A549 (cell line): ENCODE results near the gene RAPH1. TPM values are rescaled to one million over a fixed set of nuclear protein-coding genes. Genes with fewer than 3 reads are reported as not detected.

Experiments
- ATAC-seq, 2 experiments: fragments of 200-7000 bp in 1 of 2; fragments of >200 bp in 1 of 2; cut with Nextera tagmentation in 1 of 2; cut with Tn5 transposase in 1 of 2; 3 replicates each; pipeline versions ENCODE4 v1.8.0 to v1.9.1; 2018 to 2020; ENCODE audit warnings: mild to moderate bottlenecking in 1 of 2, moderate library complexity in 1 of 2
- CTCF ChIA-PET: fragments of 300-600 bp; sonication (Branson Sonifier 250); formaldehyde crosslinking; extraction: SDS; loops from one replicate; lab custom pipeline; 2021; ENCODE audit warnings: antibody characterized with exemption, inconsistent platforms; lab: Yijun Ruan, JAX
- POLR2A ChIA-PET: fragments of 350-600 bp; formaldehyde crosslinking; extraction: SDS; loops from one replicate; lab custom pipeline; 2021; ENCODE audit warnings: antibody characterized with exemption, inconsistent platforms; lab: Yijun Ruan, JAX
- DNase-seq, 2 experiments: peaks; one replicate each; pipeline versions ENCODE4 v3.0.0 to v3.0.0-alpha.2; 2011 to 2016; ENCODE audit warnings: low read depth in 1 of 2, low spot score in 1 of 2
- FAIRE-seq: peaks from 2 replicates; lab custom pipeline; 2011; peaks lifted over from hg19 to GRCh38; lab: Jason Lieb, UNC
- H3K27ac ChIP-seq, 2 experiments: fragments of >200 bp; sonication (Bioruptor Twin); formaldehyde crosslinking; 3 replicates each; pipeline ENCODE4 v1.5.1; 2016 to 2017
- H3K4me1 ChIP-seq: fragments of >200 bp; sonication (Bioruptor Twin); formaldehyde crosslinking; 3 replicates; pipeline ENCODE4 v1.6.1; 2016
- H3K4me2 ChIP-seq: fragments of >200 bp; sonication (Bioruptor Twin); formaldehyde crosslinking; 3 replicates; pipeline ENCODE4 v1.6.1; 2016
- H3K4me3 ChIP-seq: fragments of >200 bp; sonication (Bioruptor Twin); formaldehyde crosslinking; 3 replicates; pipeline ENCODE4 v1.5.1; 2016
- H3K9me3 ChIP-seq: fragments of >200 bp; sonication (Bioruptor Twin); formaldehyde crosslinking; 3 replicates; pipeline ENCODE4 v1.6.1; 2016
- BHLHE40 ChIP-seq: IDR thresholded peaks from 2 replicates; pipeline ENCODE4 v1.6.1; 2012; ENCODE audit warnings: low read depth, low read length, inconsistent platforms
- CBX2 ChIP-seq: fragments of 200-600 bp; sonication (generic); IDR thresholded peaks from 2 replicates; pipeline ENCODE4 v1.6.1; 2016; ENCODE audit warnings: low read depth, mild to moderate bottlenecking, borderline replicate concordance
- CHD4 ChIP-seq: fragments of 200-600 bp; sonication (generic); IDR thresholded peaks from 2 replicates; pipeline ENCODE4 v1.6.1; 2016; ENCODE audit warnings: antibody characterized with exemption, mild to moderate bottlenecking, borderline replicate concordance
- EHMT2 ChIP-seq: fragments of 200-600 bp; sonication (generic); IDR thresholded peaks from 2 replicates; pipeline ENCODE4 v1.6.1; 2016; ENCODE audit warnings: antibody characterized with exemption, low read depth, mild to moderate bottlenecking, moderate library complexity
- FOXS1 ChIP-seq: fragments of 250-450 bp; sonication (Bioruptor Pico); IDR thresholded peaks from 2 replicates; pipeline ENCODE4 v1.5.0; 2020; ENCODE audit warnings: mild to moderate bottlenecking, moderate library complexity
- HDAC2 ChIP-seq: fragments of 200-600 bp; sonication (generic); IDR thresholded peaks from 2 replicates; pipeline ENCODE4 v1.6.1; 2016
- KDM1A ChIP-seq: fragments of 200-600 bp; sonication (generic); IDR thresholded peaks from 2 replicates; pipeline ENCODE4 v1.6.1; 2016; ENCODE audit warnings: low read depth, mild to moderate bottlenecking
- MAZ ChIP-seq: fragments of 150-350 bp; IDR thresholded peaks from 2 replicates; pipeline ENCODE4 v1.6.1; 2014; ENCODE audit warnings: antibody characterized with exemption, low read depth, low read length, borderline replicate concordance
- MYC ChIP-seq: IDR thresholded peaks from 2 replicates; pipeline ENCODE4 v1.6.1; 2012; ENCODE audit warnings: mild to moderate bottlenecking, inconsistent platforms, low read length, improper control_type of control experiment, borderline replicate concordance
- NPAS2 ChIP-seq: fragments of 250-450 bp; sonication (Bioruptor Pico); IDR thresholded peaks from 2 replicates; pipeline ENCODE4 v1.8.0; 2022; ENCODE audit warnings: mild to moderate bottlenecking, moderate library complexity, borderline replicate concordance
- NR3C1 ChIP-seq: fragments of >200 bp; sonication (Bioruptor Twin); formaldehyde crosslinking; IDR thresholded peaks from 3 replicates; pipeline ENCODE4 v1.6.1; 2017
- PHF8 ChIP-seq: fragments of 200-600 bp; sonication (generic); IDR thresholded peaks from 2 replicates; pipeline ENCODE4 v1.6.1; 2016; ENCODE audit warnings: low read depth, mild to moderate bottlenecking, antibody characterized with exemption, moderate library complexity, borderline replicate concordance
- RCOR1 ChIP-seq: fragments of 150-350 bp; IDR thresholded peaks from 2 replicates; pipeline ENCODE4 v1.6.1; 2014; ENCODE audit warnings: antibody characterized with exemption, low read length, low read depth
- RNF2 ChIP-seq: fragments of 200-600 bp; sonication (generic); IDR thresholded peaks from 2 replicates; pipeline ENCODE4 v1.6.1; 2016; ENCODE audit warnings: low read depth, mild to moderate bottlenecking, antibody characterized with exemption, moderate library complexity, borderline replicate concordance
- TFCP2L1 ChIP-seq: fragments of 250-450 bp; sonication (Bioruptor Pico); IDR thresholded peaks from 2 replicates; pipeline ENCODE4 v1.5.0; 2021; ENCODE audit warnings: mild to moderate bottlenecking
- ZFP36 ChIP-seq: fragments of 450-650 bp; IDR thresholded peaks from 2 replicates; pipeline ENCODE4 v1.6.1; 2014; ENCODE audit warnings: borderline replicate concordance; ENCODE audit not compliant: partially characterized antibody
- ZNF302 ChIP-seq: fragments of 250-450 bp; sonication (Bioruptor Pico); IDR thresholded peaks from 2 replicates; pipeline ENCODE4 v1.9.0; 2021; ENCODE audit warnings: inconsistent platforms, mild to moderate bottlenecking, moderate library complexity
- WGBS: methylation state at CpG from one replicate; pipeline ENCODE4 v1.1.6; 2017; ENCODE audit errors: missing lambda C conversion rate; 5-methylcytosine and 5-hydroxymethylcytosine counted together
- polyA plus RNA-seq, 4 experiments: library from polyadenylated mRNA; depleted of rRNA in 3 of 4; stranded (reverse); fragments of >200 nt; fragmentation: RNase III in 1 of 4; extraction: RNeasy Plus Mini Kit Qiagen cat#74134 plus additional on column Dnase treatment in 1 of 4; gene quantifications; 2 replicates in 3 of 4; 3 replicates in 1 of 4; pipeline ENCODE4 v1.2.3, GENCODE V29; 2011 to 2017
- TF ChIP-seq, protein P1 (sequence below): IDR thresholded peaks from 2 replicates; pipeline ENCODE4 v1.6.1; 2012
- TF ChIP-seq, protein P2 (sequence below): fragments of 250-450 bp; sonication (Bioruptor Pico); IDR thresholded peaks from 2 replicates; pipeline ENCODE4 v1.5.0; 2021; ENCODE audit warnings: mild to moderate bottlenecking, moderate library complexity, borderline replicate concordance
- TF ChIP-seq, protein P3 (sequence below): fragments of >200 bp; sonication (Bioruptor Twin); formaldehyde crosslinking; IDR thresholded peaks from 2 replicates; pipeline ENCODE4 v1.6.1; 2016
- TF ChIP-seq, protein P4 (sequence below): fragments of >200 bp; sonication (Bioruptor Twin); formaldehyde crosslinking; IDR thresholded peaks from 3 replicates; pipeline ENCODE4 v1.6.1; 2016
- TF ChIP-seq, protein P5 (sequence below): fragments of >200 bp; sonication (Bioruptor Twin); formaldehyde crosslinking; IDR thresholded peaks from 3 replicates; pipeline ENCODE4 v1.5.1; 2016

RAPH1 gene
- polyA plus RNA-seq, 2 of the 4 experiments (the other 2 are of a cell fraction), result 6.3 to 7.3 TPM

DNA sequence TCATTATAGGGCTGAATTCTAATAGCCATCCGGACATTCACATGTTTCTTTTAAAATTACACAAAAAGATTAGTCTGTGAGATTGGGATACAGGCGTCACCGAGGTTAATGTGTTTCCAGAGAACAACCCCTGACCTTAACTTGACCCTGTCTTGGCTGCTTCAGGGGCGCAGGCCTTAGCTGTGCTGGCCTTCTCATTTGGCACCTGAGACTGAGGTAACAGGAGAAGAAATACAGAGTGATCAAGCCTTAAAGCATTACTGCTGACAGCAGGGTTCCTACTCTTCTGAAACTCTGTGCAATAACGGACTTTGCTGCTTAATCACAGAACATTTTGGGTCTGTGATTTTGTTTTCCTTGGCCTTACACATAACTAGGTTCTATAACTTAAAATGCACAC, 92.6 kb downstream of the RAPH1 start:
- DNase-seq (no peak), FAIRE-seq (no peak), ATAC-seq (no peak)
- Histone ChIP-seq H3K27ac (no peak overlapping the region), H3K9me3 (no peaks in the 10 kb centered on the region), H3K4me1 (peaks cover 5% of the 10 kb centered on the region; the same call in 1 of the 3 replicates), H3K4me2 (no peak overlapping the region), H3K4me3 (no peak overlapping the region)
- no peak for TF ChIP-seq NPAS2 (CRISPR knock-in tag)
- no peak for TF ChIP-seq RCOR1
- TF ChIP-seq EHMT2, result no peak
- TF ChIP-seq MAZ, result no peak
- no peak for TF ChIP-seq CBX2
- TF ChIP-seq TFCP2L1 (CRISPR knock-in tag), result no peak
- 83% methylated on average over 5 of the region's 5 CpGs for WGBS
- POLR2A ChIA-PET, result no interaction called here
- CTCF ChIA-PET, result interaction anchor here (1.3 to 3.4 kb wide), 2 partner anchors 12 to 14 kb away, joined by 7 to 19 read pairs; no protein-coding TSS in a partner anchor

DNA sequence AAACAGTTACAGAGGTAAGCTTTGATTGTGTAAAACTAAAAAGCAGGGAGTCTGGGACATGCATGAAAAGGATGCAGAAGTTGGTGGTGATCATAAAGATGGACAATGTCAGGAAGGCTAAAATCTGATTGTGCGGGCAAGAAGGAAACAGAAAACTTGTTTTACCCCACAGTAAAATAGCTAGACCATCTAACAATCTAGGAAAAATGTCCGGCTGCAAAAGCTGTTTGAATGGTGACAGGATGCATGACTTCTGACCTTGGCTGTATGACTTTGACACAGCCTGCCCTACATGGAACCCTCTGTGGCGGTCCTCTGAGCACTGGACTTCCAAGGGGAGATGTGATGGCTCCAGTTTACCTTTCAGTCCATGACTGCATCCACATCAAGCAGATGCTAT, 93.6 kb downstream of the RAPH1 start:
- POLR2A ChIA-PET, result no interaction called here
- H3K27ac ChIP-seq, result no peak overlapping the region

DNA sequence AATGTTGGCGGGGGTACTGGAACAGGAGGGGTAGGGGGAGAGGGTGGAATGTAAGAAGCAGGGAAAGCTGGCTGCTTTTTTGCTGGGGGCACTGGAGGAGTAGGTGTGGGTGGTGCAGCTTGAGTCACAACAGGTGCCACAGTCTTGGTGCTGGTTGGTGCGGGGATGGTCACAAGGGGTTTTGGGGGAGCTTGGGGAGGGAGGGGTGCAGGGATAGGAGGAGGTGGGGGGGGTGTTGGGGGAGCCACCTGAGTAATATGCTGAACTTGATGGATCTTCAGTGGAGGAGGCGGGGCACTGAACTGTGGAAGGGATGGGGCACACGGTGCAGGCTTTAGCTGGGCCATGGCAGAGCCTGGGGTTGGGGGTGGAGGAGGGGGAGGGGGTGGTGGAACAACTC, 94.4 kb downstream of the RAPH1 start:
- Histone ChIP-seq H3K4me3 (no peak overlapping the region), H3K27ac (no peak overlapping the region), H3K9me3 (no peaks in the 10 kb centered on the region), H3K4me1 (peaks cover 6% of the 10 kb centered on the region; the same call in 1 of the 3 replicates), H3K4me2 (no peak overlapping the region)
- FAIRE-seq (no peak), DNase-seq (no peak), ATAC-seq (no peak)
- WGBS, result 81% methylated on average over 3 of the region's 4 CpGs
- ChIA-PET CTCF (interaction anchor here (3.4 kb wide), 1 partner anchor 14 kb away, joined by 19 read pairs; no protein-coding TSS in a partner anchor), POLR2A (no interaction called here)
- TF ChIP-seq FOXS1 (CRISPR knock-in tag), result no peak
- no peak for TF ChIP-seq NR3C1
- no peak for TF ChIP-seq HDAC2
- TF ChIP-seq RNF2, result no peak
- TF ChIP-seq ZFP36, result no peak
- TF ChIP-seq TFCP2L1 (CRISPR knock-in tag), result no peak
- TF ChIP-seq, protein P1, sequence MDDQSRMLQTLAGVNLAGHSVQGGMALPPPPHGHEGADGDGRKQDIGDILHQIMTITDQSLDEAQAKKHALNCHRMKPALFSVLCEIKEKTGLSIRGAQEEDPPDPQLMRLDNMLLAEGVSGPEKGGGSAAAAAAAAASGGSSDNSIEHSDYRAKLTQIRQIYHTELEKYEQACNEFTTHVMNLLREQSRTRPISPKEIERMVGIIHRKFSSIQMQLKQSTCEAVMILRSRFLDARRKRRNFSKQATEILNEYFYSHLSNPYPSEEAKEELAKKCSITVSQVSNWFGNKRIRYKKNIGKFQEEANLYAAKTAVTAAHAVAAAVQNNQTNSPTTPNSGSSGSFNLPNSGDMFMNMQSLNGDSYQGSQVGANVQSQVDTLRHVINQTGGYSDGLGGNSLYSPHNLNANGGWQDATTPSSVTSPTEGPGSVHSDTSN, result no peak
- TF ChIP-seq CHD4, result no peak
- TF ChIP-seq, protein P2, sequence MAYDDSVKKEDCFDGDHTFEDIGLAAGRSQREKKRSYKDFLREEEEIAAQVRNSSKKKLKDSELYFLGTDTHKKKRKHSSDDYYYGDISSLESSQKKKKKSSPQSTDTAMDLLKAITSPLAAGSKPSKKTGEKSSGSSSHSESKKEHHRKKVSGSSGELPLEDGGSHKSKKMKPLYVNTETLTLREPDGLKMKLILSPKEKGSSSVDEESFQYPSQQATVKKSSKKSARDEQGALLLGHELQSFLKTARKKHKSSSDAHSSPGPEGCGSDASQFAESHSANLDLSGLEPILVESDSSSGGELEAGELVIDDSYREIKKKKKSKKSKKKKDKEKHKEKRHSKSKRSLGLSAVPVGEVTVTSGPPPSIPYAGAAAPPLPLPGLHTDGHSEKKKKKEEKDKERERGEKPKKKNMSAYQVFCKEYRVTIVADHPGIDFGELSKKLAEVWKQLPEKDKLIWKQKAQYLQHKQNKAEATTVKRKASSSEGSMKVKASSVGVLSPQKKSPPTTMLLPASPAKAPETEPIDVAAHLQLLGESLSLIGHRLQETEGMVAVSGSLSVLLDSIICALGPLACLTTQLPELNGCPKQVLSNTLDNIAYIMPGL (CRISPR knock-in tag), result no peak
- no peak for TF ChIP-seq PHF8
- TF ChIP-seq, protein P3, sequence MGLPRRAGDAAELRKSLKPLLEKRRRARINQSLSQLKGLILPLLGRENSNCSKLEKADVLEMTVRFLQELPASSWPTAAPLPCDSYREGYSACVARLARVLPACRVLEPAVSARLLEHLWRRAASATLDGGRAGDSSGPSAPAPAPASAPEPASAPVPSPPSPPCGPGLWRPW, result no peak
- no peak for TF ChIP-seq EHMT2

More for the DNA sequence above, 93.6 kb downstream of the RAPH1 start:
- no peak overlapping the region for H3K4me3 ChIP-seq
- no peak for TF ChIP-seq PHF8
- no peak for TF ChIP-seq FOXS1 (CRISPR knock-in tag)
- no peak for TF ChIP-seq TFCP2L1 (CRISPR knock-in tag)
- no peak for TF ChIP-seq EHMT2
- TF ChIP-seq, protein P4, sequence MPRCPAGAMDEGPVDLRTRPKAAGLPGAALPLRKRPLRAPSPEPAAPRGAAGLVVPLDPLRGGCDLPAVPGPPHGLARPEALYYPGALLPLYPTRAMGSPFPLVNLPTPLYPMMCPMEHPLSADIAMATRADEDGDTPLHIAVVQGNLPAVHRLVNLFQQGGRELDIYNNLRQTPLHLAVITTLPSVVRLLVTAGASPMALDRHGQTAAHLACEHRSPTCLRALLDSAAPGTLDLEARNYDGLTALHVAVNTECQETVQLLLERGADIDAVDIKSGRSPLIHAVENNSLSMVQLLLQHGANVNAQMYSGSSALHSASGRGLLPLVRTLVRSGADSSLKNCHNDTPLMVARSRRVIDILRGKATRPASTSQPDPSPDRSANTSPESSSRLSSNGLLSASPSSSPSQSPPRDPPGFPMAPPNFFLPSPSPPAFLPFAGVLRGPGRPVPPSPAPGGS, result no peak
- no peak for TF ChIP-seq ZNF302 (CRISPR knock-in tag)
- no peak for TF ChIP-seq MYC
- no peak for TF ChIP-seq NR3C1
- TF ChIP-seq, protein P5, sequence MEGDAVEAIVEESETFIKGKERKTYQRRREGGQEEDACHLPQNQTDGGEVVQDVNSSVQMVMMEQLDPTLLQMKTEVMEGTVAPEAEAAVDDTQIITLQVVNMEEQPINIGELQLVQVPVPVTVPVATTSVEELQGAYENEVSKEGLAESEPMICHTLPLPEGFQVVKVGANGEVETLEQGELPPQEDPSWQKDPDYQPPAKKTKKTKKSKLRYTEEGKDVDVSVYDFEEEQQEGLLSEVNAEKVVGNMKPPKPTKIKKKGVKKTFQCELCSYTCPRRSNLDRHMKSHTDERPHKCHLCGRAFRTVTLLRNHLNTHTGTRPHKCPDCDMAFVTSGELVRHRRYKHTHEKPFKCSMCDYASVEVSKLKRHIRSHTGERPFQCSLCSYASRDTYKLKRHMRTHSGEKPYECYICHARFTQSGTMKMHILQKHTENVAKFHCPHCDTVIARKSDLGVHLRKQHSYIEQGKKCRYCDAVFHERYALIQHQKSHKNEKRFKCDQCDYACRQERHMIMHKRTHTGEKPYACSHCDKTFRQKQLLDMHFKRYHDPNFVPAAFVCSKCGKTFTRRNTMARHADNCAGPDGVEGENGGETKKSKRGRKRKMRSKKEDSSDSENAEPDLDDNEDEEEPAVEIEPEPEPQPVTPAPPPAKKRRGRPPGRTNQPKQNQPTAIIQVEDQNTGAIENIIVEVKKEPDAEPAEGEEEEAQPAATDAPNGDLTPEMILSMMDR, result no peak
- TF ChIP-seq KDM1A, result no peak
- TF ChIP-seq BHLHE40, result no peak
- H3K4me1 ChIP-seq, result peaks cover 6% of the 10 kb centered on the region; the same call in 1 of the 3 replicates
- CTCF ChIA-PET, result interaction anchor here (1.3 to 3.4 kb wide), 2 partner anchors 13 kb away, joined by 7 to 19 read pairs; no protein-coding TSS in a partner anchor
- ATAC-seq (peak in 1 of 2 experiments; percentile 16; a peak in 2 of 6 replicates), DNase-seq (no peak), FAIRE-seq (no peak)
- H3K9me3 ChIP-seq, result no peaks in the 10 kb centered on the region
- no peak overlapping the region for H3K4me2 ChIP-seq
- WGBS, result 95% methylated on average over 3 of the region's 3 CpGs
